ENCODE results near the gene ZZZ3.

- TF ChIP-seq CTCF (IDR thresholded peaks at IDR 0.05) (no peak), POLR2A (IDR thresholded peaks at IDR 0.05; ENCODE audit: low read depth) (no peak), EP300 (IDR thresholded peaks at IDR 0.05) (no peak), POLR2AphosphoS5 (IDR thresholded peaks at IDR 0.05) (no peak)
Observed at GRCh38 chr1:77732090-77732489, 49.6 kb upstream of the ZZZ3 start.
